HFFc6 (cell line): ENCODE measurements around the gene KLHL30. TPM values are rescaled to one million over a fixed set of nuclear protein-coding genes. Genes with fewer than 3 reads are reported as not detected.

Source experiments
- DNase-seq: peaks from one replicate; pipeline ENCODE4 v3.0.0-alpha.2; 2018
- H3K27ac Mint-ChIP-seq: 2 replicates; pipeline ENCODE4 v1.8.0; 2020; ENCODE audit warnings: mild to moderate bottlenecking, mixed read lengths
- H3K27me3 Mint-ChIP-seq: 2 replicates; pipeline ENCODE4 v1.8.0; 2021; ENCODE audit warnings: mild to moderate bottlenecking, moderate library complexity, mixed read lengths; ENCODE audit not compliant: insufficient read depth
- H3K36me3 Mint-ChIP-seq: 2 replicates; pipeline ENCODE4 v1.8.0; 2021; ENCODE audit warnings: low read depth, mixed read lengths
- H3K4me1 Mint-ChIP-seq: 2 replicates; pipeline ENCODE4 v1.8.0; 2020; ENCODE audit warnings: low read depth, mixed read lengths
- H3K4me3 Mint-ChIP-seq: 2 replicates; pipeline ENCODE4 v1.8.0; 2020; ENCODE audit warnings: mild to moderate bottlenecking, moderate library complexity, mixed read lengths
- H3K9me3 Mint-ChIP-seq: 2 replicates; pipeline ENCODE4 v1.8.0; 2020; ENCODE audit warnings: mild to moderate bottlenecking, mixed read lengths
- CTCF ChIP-seq: fragments of 200-600 bp; sonication (generic); IDR thresholded peaks from 2 replicates; pipeline ENCODE4 v1.5.0; 2021; ENCODE audit warnings: antibody characterized with exemption, mild to moderate bottlenecking
- total RNA-seq, 6 experiments: library from RNA; stranded (reverse); fragmentation: NEBNext Ultra II Directional; extraction: Animal tissue kit (Norgen Biotek cat#: 25700); gene quantifications; 2 replicates in 1 of 6; 3 replicates in 5 of 6; pipeline ENCODE4 v1.2.3, GENCODE V29; 2021

The KLHL30 gene
- total RNA-seq, 6 experiments from 2014 or later, result 0.05 to 0.14 (median 0.12) TPM; not detected in 2

- Mint-ChIP-seq H3K4me1 (no peaks in the 10 kb centered on the region), H3K9me3 (no peaks in the 10 kb centered on the region), H3K36me3 (no peaks in the 10 kb centered on the region), H3K27me3 (peaks cover 5% of the 10 kb centered on the region), H3K27ac (no peak overlapping the region), H3K4me3 (no peak overlapping the region)
- TF ChIP-seq CTCF, result no peak
- no peak for DNase-seq
Measured at GRCh38 chr2:238100821-238101771, 37.4 kb upstream of the KLHL30 start.

- H3K36me3 Mint-ChIP-seq, result no peaks in the 10 kb centered on the region
- peaks cover 5% of the 10 kb centered on the region for H3K27me3 Mint-ChIP-seq
- no peak overlapping the region for H3K27ac Mint-ChIP-seq
- no peak for TF ChIP-seq CTCF
- H3K4me1 Mint-ChIP-seq, result no peaks in the 10 kb centered on the region
- DNase-seq, result no peak
- no peaks in the 10 kb centered on the region for H3K9me3 Mint-ChIP-seq
- no peak overlapping the region for H3K4me3 Mint-ChIP-seq
Measured at GRCh38 chr2:238101891-238102841, 36.3 kb upstream of the KLHL30 start.

GRCh38 chr2:238102865-238103264 is 35.6 kb upstream of the KLHL30 start:
- no peaks in the 10 kb centered on the region for H3K4me1 Mint-ChIP-seq
- H3K4me3 Mint-ChIP-seq, result no peak overlapping the region
- no peak overlapping the region for H3K27ac Mint-ChIP-seq
- DNase-seq, result no peak
- no peak for TF ChIP-seq CTCF
- H3K9me3 Mint-ChIP-seq, result no peaks in the 10 kb centered on the region
- no peaks in the 10 kb centered on the region for H3K36me3 Mint-ChIP-seq
- peaks cover 5% of the 10 kb centered on the region for H3K27me3 Mint-ChIP-seq

- H3K27me3 Mint-ChIP-seq, result peaks cover 12% of the 10 kb centered on the region
- no peak for TF ChIP-seq CTCF
- no peaks in the 10 kb centered on the region for H3K36me3 Mint-ChIP-seq
- DNase-seq, result no peak
- H3K4me1 Mint-ChIP-seq, result no peaks in the 10 kb centered on the region
- no peak overlapping the region for H3K27ac Mint-ChIP-seq
- no peak overlapping the region for H3K4me3 Mint-ChIP-seq
- no peaks in the 10 kb centered on the region for H3K9me3 Mint-ChIP-seq
Measured at GRCh38 chr2:238103465-238104225, 34.8 kb upstream of the KLHL30 start.

- no peaks in the 10 kb centered on the region for H3K4me1 Mint-ChIP-seq
- DNase-seq, result no peak
- TF ChIP-seq CTCF, result no peak
- no peaks in the 10 kb centered on the region for H3K36me3 Mint-ChIP-seq
- no peak overlapping the region for H3K4me3 Mint-ChIP-seq
- H3K9me3 Mint-ChIP-seq, result no peaks in the 10 kb centered on the region
- H3K27me3 Mint-ChIP-seq, result peaks cover 15% of the 10 kb centered on the region
- no peak overlapping the region for H3K27ac Mint-ChIP-seq
Measured at GRCh38 chr2:238104226-238104690, 34.2 kb upstream of the KLHL30 start.
